Stimulated activated effector memory CD8-positive, alpha-beta T cell treated with anti-CD3 and anti-CD28 coated beads, Interleukin-12 subunit alpha, Interleukin-12 subunit beta, amount 100 ng/mL, for 72 hours (primary cell): ENCODE data around the gene ABHD16A.

Experiments
- ATAC-seq: fragments of 150-1000 bp; cut with Tn5 transposase; 2 replicates; pipeline ENCODE4 v1.10.0; 2021
- DNase-seq, 2 donors: peaks; one replicate each; pipeline ENCODE4 v3.0.0; 2021 to 2022; ENCODE audit warnings: low spot score in 2 of 2
- H3K27ac Mint-ChIP-seq: one replicate; pipeline ENCODE4 v1.8.0; 2022; ENCODE audit warnings: mild to moderate bottlenecking, mixed read lengths
- H3K36me3 Mint-ChIP-seq: one replicate; pipeline ENCODE4 v1.8.0; 2022; ENCODE audit warnings: mild to moderate bottlenecking, mixed read lengths
- H3K4me1 Mint-ChIP-seq: one replicate; pipeline ENCODE4 v1.8.0; 2022; ENCODE audit warnings: mixed read lengths
- H3K4me3 Mint-ChIP-seq: one replicate; pipeline ENCODE4 v1.8.0; 2022; ENCODE audit warnings: mild to moderate bottlenecking, mixed read lengths
- H3K9me3 Mint-ChIP-seq: one replicate; pipeline ENCODE4 v1.8.0; 2022; ENCODE audit warnings: mixed read lengths

The ABHD16A gene

GRCh38 chr6:31702819-31703716 lies at the start of gene ABHD16A:
TSS of gene ABHD16A (minus strand) at chr6:31703324. CDS start at chr6:31703281, 43 bp downstream.
- Mint-ChIP-seq H3K4me1 (peaks cover 26% of the 10 kb centered on the region), H3K27ac (peak within 1 kb of the TSS; percentile 95), H3K4me3 (peak within 1 kb of the TSS; percentile 94), H3K9me3 (no peaks in the 10 kb centered on the region), H3K36me3 (peaks cover 44% of the 10 kb centered on the region)
- ATAC-seq, result peak; percentile 97
- DNase-seq, result peak; percentile 85 to 95

DNA sequence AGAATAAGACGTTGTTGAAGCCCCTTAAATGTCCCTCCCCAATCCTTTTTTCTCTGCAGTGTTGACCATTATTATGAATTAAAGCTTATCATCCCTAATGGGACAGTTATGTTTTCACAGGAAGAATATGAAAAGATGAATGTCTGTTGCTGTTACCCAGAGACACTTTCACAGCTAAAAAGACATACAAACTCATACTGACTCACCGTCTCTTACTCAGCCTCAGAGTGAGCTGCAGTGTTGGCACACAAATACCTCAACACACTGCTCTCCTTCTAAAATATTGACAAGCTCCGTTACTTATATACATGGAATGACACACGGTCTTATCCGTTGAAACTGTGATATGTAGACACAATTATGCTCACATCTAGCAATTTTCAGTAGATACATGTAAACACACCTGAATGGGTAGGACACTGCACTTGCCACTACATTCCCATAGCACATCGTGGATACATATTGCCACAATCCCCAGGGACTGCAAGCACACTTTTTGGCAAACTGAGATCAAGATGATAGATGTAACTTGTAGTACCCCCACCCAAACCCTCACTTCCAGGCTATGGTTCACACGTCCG lies 49.7 kb upstream of the ABHD16A start:
- H3K27ac Mint-ChIP-seq, result no peak overlapping the region
- no peaks in the 10 kb centered on the region for H3K9me3 Mint-ChIP-seq
- peaks cover 18% of the 10 kb centered on the region for H3K36me3 Mint-ChIP-seq
- peak; percentile 44 for ATAC-seq
- H3K4me1 Mint-ChIP-seq, result no peaks in the 10 kb centered on the region
- H3K4me3 Mint-ChIP-seq, result no peak overlapping the region
- no peak for DNase-seq

- H3K36me3 Mint-ChIP-seq, result peaks cover 40% of the 10 kb centered on the region
- H3K27ac Mint-ChIP-seq, result no peak overlapping the region
- H3K4me1 Mint-ChIP-seq, result no peaks in the 10 kb centered on the region
- H3K4me3 Mint-ChIP-seq, result no peak overlapping the region
- DNase-seq (no peak), ATAC-seq (no peak)
- no peaks in the 10 kb centered on the region for H3K9me3 Mint-ChIP-seq
Measured at GRCh38 chr6:31750411-31751022, 47.4 kb upstream of the ABHD16A start.

DNA sequence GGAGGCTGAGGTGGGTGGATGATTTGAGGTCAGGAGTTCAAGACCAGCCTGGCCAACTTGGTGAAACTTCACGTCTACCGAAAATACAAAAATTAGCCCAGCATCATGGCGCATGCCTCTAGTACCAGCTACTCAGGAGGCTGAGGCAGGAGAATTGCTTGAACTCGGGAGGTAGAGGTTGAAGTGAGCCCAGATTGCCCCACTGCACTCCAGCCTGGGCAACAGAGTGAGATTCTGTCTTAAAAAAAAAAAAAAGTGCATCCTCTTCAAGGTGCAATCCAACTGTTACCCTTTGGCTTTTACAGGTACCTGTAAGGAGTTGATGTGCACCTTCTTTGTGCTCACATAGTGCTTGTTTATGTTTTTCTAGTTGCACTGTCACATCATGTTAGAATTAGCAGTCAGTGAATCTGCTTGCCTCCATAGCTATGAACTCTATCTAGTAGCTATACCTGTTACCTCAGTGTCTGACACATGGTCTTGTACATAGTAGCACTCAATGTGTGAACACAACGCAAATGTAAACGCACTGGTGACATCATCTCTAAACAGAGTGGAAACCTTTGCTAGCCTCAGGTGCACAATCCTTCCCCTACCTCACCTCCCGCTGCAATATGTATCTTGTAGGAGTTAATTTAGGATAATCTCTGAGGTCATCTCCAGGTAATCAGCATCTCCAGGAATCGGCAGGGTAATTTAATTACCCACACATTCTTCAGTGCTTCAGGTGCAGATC lies 46.3 kb upstream of the ABHD16A start:
- peaks cover 50% of the 10 kb centered on the region for H3K36me3 Mint-ChIP-seq
- no peak overlapping the region for H3K27ac Mint-ChIP-seq
- ATAC-seq (no peak), DNase-seq (no peak)
- H3K4me3 Mint-ChIP-seq, result no peak overlapping the region
- H3K9me3 Mint-ChIP-seq, result no peaks in the 10 kb centered on the region
- H3K4me1 Mint-ChIP-seq, result no peaks in the 10 kb centered on the region

DNA sequence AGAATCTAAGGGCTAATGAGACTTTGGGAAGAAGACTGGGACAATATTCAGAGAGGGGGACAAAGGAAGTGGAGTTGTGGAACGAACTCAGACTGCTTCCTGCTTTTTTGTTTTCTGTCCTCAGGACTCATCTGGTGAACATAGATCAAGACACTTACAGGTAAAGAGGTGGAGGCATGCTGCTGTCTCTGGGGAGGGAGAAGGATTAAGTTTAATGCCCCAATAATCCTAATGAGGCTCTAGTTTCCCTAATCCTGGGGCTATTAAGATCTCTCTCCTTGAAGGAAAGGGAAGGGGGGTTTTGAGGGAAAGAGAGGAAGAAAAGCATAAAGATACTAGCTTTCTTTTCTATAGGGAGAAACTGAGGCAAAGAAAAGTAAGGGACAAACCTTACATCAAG lies 41.3 kb upstream of the ABHD16A start:
- Mint-ChIP-seq H3K36me3 (peaks cover 92% of the 10 kb centered on the region), H3K4me1 (peaks cover 20% of the 10 kb centered on the region), H3K9me3 (no peaks in the 10 kb centered on the region), H3K4me3 (no peak overlapping the region), H3K27ac (no peak overlapping the region)
- ATAC-seq, result no peak
- no peak for DNase-seq

DNA sequence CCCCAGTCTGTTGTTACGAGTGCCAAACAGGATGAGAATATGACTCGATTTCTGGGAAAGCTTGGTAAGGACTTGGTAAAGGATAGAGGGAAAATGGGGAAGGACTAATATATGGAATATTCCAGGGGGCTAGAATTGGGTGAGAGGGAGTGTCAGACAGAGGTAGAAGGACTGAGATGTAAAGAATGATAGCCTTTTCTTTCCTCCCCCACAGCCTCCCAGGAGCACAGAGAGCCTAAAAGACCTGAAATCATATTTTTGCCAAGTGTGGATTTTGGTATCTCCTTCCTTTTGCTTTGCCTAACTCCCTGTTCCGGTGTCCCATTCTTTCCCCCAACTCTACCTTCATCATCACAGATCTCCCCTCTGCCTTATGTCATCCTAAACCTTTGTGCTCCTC lies 39.8 kb upstream of the ABHD16A start:
- H3K9me3 Mint-ChIP-seq, result no peaks in the 10 kb centered on the region
- peaks cover 84% of the 10 kb centered on the region for H3K36me3 Mint-ChIP-seq
- H3K4me3 Mint-ChIP-seq, result no peak overlapping the region
- H3K4me1 Mint-ChIP-seq, result peaks cover 36% of the 10 kb centered on the region
- H3K27ac Mint-ChIP-seq, result no peak overlapping the region
- ATAC-seq (no peak), DNase-seq (no peak)

GRCh38 chr6:31741815-31742214 lies 38.7 kb upstream of the ABHD16A start:
- H3K9me3 Mint-ChIP-seq, result no peaks in the 10 kb centered on the region
- H3K4me3 Mint-ChIP-seq, result peak overlapping the region; percentile 84
- ATAC-seq (no peak), DNase-seq (no peak)
- peak overlapping the region; percentile 68 for H3K27ac Mint-ChIP-seq
- H3K4me1 Mint-ChIP-seq, result peaks cover 46% of the 10 kb centered on the region
- peaks cover 74% of the 10 kb centered on the region for H3K36me3 Mint-ChIP-seq

DNA sequence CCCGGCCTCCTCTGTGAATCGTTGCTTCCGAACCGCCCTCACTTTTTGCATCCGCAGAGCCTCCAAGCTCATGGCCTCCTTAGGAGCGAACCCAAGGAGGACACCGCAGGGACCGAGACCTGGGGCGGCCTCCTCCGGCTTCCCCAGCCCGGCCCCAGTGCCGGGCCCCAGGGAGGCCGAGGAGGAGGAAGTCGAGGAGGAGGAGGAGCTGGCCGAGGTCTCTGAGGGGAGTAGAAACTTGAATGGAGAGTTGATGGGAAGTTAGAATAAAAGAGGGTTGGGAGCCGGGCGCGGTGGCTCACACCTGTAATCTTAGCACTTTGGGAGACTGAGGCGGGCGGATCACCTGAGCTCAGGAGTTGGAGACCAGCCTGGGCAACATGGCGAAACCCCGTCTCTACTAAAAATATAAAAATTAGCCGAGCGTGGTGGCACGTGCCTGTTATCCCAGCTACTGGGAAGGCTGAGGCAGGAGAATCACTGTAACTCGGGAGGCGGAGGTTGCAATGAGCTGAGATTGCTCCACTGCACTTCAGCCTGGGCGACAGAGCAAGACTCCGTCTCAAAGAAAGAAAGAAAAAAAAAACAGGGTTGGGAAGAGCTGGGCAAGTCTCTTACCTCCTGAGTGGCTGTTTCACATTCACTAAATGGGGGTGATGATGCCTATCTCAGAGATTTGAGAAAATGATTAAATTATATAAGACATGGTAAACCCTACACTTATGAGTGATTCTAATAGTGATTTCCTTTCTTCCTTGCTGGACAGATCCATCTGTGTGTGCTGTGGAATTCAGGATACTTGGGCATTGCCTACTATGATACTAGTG lies 37.5 kb upstream of the ABHD16A start:
- H3K27ac Mint-ChIP-seq, result peak overlapping the region; percentile 92
- peaks cover 52% of the 10 kb centered on the region for H3K4me1 Mint-ChIP-seq
- peaks cover 71% of the 10 kb centered on the region for H3K36me3 Mint-ChIP-seq
- DNase-seq (no peak), ATAC-seq (no peak)
- no peaks in the 10 kb centered on the region for H3K9me3 Mint-ChIP-seq
- peak overlapping the region; percentile 84 for H3K4me3 Mint-ChIP-seq

DNA sequence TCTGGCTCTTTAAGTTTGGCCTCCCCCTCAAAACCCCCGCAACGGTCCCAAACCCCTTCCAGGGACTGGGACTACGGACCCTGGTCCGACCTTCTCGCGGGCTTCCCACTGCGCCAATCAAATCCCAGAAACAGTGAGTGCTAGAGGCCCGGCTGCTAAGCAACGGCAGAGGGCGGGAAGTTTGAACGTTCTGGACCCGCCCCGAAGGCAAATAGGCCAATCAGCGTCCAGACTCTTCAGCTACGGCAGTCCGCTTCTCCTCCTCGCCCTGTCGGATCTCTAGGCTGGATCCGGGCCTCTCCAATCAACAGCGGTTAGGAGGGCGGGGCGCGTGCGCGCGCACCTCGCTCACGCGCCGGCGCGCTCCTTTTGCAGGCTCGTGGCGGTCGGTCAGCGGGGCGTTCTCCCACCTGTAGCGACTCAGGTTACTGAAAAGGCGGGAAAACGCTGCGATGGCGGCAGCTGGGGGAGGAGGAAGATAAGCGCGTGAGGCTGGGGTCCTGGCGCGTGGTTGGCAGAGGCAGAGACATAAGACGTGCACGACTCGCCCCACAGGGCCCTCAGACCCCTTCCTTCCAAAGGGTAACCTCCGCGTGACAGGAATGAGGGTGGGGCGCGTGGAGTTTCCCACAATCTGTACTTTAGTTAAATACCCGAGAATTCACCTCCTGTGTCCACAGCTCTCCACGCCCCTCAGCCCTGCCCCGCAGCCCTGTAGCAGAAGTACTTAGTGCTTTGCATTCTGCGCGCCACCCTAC lies 36.7 kb upstream of the ABHD16A start, which contains the start of gene MSH5:
Gene MSH5 (plus strand): TSS at position 367 of the 758 bp plus-strand sequence. CDS start 462 bp downstream, outside the sequence.
- H3K36me3 Mint-ChIP-seq, result peaks cover 71% of the 10 kb centered on the region
- peaks cover 52% of the 10 kb centered on the region for H3K4me1 Mint-ChIP-seq
- DNase-seq (peak; percentile 85 to 98), ATAC-seq (peak; percentile 93)
- peak within 1 kb of the TSS; percentile 92 for H3K27ac Mint-ChIP-seq
- no peaks in the 10 kb centered on the region for H3K9me3 Mint-ChIP-seq
- peak within 1 kb of the TSS; percentile 84 for H3K4me3 Mint-ChIP-seq

GRCh38 chr6:31737991-31738979 lies 35.2 kb upstream of the ABHD16A start:
- peak overlapping the region; percentile 92 for H3K27ac Mint-ChIP-seq
- peaks cover 67% of the 10 kb centered on the region for H3K4me1 Mint-ChIP-seq
- H3K4me3 Mint-ChIP-seq, result peak overlapping the region; percentile 84
- ATAC-seq, result no peak
- no peaks in the 10 kb centered on the region for H3K9me3 Mint-ChIP-seq
- peaks cover 72% of the 10 kb centered on the region for H3K36me3 Mint-ChIP-seq
- peak; percentile 20 to 75 for DNase-seq

DNA sequence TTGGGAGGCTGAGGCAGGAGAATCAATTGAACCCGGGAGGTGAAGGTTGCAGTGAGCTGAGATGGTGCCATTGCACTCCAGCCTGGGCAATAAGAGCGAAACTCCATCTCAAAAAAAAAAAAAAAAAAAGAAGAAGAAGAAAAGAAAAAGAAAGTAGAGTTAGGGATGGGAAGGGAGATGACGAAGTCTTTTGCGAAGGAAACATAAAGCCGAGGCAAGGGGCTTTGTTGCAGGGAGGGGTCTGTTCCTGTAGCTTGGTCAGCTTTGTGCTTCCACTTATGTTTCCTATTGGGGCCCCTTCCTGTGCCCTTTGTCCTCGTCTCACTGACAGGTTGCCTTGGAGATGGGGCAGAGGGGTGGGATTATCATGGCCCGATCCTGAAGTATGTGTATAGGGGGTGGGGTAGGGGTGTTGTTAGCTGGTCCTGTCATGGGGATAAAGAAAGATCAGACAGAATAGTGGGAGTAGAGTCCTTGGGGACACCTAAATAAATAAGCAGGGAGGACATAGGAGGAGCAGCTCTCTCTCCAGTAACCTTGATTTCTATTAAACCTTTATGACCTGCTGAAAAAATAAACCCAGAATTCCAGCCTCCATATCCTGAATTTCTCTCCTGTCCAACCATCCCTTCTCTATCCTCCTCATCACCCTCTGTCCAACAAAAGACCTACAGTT lies 34.3 kb upstream of the ABHD16A start:
- H3K9me3 Mint-ChIP-seq, result no peaks in the 10 kb centered on the region
- H3K27ac Mint-ChIP-seq, result peak overlapping the region; percentile 92
- peaks cover 72% of the 10 kb centered on the region for H3K36me3 Mint-ChIP-seq
- H3K4me1 Mint-ChIP-seq, result peaks cover 71% of the 10 kb centered on the region
- peak overlapping the region; percentile 84 for H3K4me3 Mint-ChIP-seq
- no peak for ATAC-seq
- no peak for DNase-seq

GRCh38 chr6:31736768-31737314 lies 33.7 kb upstream of the ABHD16A start:
- Mint-ChIP-seq H3K4me1 (peaks cover 70% of the 10 kb centered on the region), H3K4me3 (peak overlapping the region; percentile 84), H3K9me3 (no peaks in the 10 kb centered on the region), H3K27ac (peak overlapping the region; percentile 92), H3K36me3 (peaks cover 72% of the 10 kb centered on the region)
- ATAC-seq (no peak), DNase-seq (no peak)
